HK-2 (cell line): Measurements from ENCODE around the gene CALHM1.
A peak's percentile ranks its signal among the peaks of the same experiment; 100 is the strongest.

Experiments
- DNase-seq: peaks from one replicate; pipeline ENCODE4 v3.0.0-alpha.2; 2018; ENCODE audit not compliant: unreplicated experiment

CALHM1 gene

DNA sequence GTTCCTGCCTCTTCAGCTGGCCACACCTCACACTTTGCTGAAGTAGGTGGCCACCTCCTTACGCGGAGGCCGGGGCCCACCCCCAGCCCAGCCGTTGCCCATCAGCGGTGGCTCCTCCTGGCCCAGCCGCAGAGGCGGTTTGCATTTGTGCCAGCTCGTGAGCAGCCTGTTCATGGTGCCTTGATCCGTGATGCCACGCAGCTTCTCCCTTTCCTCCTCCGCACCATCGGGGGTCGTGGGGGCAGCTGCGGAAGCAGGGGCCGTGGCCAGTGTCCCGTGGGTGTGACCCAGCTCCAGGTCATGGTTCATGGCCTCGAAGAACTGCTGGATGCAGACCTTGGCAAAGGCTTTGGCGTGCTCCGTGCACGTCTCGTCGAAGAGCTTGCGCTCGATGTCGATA is 3.5 kb downstream of the CALHM1 start:
- no peak for DNase-seq

- no peak for DNase-seq
Measured at GRCh38 chr10:103454026-103454425, 4.7 kb downstream of the CALHM1 start.

DNA sequence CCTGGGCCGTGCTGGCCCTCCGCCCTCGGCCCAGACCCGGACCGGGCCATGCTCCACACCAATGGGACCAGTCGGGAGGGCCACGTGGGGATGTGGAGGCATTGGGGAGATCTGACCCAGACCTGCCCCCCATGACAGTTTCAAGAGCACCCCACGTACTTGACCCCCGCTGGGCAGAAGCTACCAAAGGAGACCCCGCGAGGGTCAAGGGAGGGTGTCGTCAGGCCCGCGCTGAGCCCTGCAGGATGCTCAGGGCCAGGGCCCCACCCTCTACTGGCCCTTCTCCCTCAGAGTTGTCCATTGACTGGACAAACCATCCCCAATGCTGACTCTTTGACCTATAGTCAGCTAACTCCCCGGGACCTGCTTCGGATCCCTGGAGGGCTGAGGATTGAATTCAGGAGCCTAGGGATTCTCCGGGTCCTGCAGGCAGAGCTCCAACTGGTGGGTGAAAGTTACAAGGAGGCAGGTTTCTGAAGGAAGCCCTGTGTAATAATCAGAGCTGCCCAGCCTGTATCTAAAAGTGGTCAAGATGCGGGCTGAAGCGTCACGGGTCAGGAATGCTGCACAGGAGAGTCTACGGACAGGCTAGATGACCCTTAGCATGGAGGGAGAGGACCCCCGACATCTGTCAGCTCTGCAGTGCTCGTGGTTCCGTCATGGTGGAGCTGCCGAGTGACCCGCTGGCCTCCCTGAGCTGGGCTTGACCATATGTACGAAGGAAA is 6.0 kb downstream of the CALHM1 start:
- DNase-seq: no peak

- DNase-seq: peak; percentile 52
Measured at GRCh38 chr10:103451831-103452505, 6.7 kb downstream of the CALHM1 start, which contains the start of gene CALHM2. CALHM2 (minus strand) TSS chr10:103452370; CDS start chr10:103449941, 2,429 bp downstream.

DNA sequence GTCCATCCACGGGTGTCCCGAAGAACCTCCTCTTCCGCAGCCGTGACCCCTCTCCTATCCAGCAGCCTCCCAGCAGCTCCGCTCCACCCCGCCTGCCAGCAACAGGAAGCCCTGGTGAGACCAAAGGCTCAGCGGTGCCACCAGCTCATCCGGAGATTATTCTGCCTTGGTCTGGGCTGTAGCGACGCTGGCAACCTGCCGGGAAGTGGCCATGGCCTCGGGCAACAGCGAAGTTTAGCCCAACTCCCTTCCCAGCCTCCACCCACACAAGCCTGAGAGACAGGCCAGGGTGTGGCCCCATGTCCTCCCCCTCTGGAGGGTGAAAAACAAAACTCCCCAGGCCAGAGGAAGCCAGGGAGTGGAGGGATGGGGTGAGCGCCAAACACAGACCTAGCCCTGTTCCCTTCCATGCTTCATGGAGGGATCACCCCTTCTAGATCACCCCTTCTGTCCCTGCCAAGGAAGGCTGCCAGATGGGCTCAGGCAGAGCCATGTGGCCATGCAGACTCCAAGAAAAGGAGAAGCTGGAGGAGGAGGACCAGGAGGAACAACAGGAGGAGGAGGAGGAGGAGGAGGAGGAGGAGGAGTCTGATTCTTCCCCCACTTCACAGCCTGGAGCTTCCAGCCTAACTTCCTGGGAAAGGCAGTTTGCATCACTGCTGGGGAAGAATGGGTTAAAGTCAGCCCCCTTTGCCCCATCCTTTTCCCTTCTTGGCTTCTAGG is 7.4 kb downstream of the CALHM1 start:
- no peak for DNase-seq

GRCh38 chr10:103450201-103450695 is 8.5 kb downstream of the CALHM1 start:
- DNase-seq: no peak

DNA sequence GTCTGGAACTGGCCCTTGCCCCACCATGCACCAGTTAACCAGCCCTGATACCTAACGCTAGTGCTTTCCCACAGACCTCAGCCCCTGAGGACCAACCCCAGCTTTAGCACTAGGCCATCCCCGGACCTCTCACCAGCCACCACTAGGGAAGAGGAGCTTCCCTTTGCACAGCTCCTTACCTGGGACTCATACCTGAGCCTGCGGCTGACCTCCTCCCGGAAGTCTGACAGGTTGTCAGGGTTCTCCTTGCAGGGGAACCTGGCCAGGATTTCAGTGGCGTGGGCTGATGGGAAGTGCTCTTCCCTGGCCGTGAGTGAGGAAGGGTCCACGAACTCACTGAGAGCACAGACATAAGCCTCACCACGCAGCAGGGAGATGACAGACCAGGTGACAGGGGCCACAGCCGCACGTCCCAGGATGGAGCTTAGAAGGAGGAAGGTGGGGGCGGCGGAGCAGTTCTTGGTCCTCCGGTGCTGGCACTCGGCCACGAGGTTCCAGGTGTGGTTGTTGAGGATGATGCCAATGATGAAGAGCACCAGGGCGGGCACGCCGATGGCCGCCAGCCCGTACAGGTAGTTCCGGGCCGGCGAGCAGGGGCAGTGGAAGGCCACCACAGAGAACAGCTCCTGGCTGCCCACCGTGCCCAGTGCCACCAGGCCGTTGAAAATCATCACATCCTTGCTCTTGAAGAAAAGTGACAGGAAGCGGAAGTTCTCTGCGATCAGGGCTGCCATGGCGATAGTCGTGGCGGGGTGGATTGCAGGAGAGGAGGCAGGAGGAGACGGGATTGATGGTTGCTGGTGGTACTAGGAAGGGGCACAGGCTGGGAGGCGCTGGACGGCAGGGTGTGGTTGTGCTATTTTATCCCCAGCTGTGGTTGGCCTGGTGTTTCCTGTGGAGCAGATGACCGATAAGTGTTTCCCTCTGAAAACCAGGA is 9.2 kb downstream of the CALHM1 start:
- no peak for DNase-seq

DNA sequence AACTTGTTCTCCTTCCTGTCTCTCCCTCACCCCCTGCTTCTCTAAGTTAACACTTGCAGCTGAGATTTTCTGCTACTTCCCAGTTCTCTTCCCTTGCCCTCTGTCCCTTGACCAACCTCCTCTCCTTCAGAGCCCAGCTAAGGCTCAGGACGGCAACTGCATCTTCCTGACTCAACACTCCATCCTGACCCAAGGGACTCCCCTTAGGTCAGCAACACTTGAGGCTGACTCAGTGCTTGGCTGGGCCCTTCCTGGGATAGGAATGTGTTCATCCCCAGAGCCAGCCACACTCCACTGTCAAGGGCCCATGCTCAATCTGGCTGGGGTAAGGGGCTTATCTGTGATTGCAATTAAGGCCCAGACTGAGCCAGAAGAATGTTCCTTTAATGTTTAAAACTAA is 10.0 kb downstream of the CALHM1 start:
- peak; percentile 71 for DNase-seq

DNA sequence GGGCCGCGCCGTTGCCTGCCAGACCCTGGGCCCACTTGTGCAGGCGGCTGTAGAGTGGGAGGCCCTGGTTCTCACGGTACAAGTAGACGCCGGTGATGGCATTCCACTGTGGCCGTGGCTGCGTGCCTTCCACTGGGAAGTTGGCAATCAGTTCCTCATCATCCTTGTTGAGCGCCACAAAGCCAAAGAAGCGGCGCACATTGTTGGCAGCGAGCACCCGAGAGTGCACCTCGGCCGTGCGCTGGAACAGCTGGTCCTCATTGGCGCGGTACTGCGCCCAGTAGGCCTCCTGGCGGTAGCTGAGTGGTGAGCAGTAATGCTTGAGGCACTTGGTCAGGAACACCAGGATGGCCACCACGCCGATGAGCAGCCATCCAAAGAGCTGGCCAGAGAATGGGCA is 11.5 kb downstream of the CALHM1 start:
- no peak for DNase-seq

DNA sequence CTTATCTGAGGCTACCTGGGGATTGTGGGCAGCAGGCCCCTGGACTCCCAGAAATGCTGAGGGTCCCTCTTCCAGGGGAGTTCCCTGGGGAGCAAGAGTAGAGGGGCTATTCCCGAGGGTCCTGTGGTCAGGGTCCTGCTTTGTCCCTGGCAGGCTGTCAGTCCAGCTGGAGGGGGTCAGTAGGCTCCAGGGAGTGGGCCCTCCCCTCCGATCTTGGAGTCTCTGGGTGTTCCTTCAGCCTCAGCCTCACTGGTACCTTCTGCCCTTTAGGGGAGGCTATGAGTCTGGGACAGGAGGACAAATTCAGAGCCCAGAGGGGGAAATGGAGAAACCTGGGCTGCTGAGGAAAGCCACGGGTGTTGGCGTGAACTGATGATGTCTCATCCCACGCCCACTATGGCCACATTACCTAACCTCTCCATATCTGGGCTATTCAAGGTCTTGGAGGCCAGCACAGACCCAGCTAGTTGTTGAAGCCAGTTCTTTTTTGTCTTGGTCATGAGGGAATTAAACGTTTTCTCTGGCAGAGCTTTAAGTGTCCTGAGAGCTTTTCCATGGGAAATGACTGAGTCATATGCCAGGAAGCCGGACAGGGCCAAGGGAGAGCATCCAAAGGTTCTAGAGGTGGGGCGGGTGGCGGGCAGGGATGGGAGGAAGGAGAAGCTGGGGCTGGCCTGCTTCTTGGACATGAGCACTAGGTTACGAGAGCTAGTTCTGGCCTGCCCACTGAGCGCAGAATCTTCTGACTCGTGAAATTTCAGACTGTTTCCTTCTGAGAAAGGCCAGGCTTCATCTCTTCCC is 12.7 kb downstream of the CALHM1 start:
- no peak for DNase-seq

- DNase-seq: no peak
Measured at GRCh38 chr10:103445366-103445765, 13.3 kb downstream of the CALHM1 start.

GRCh38 chr10:103444478-103444877 is 14.2 kb downstream of the CALHM1 start:
- no peak for DNase-seq

GRCh38 chr10:103443475-103444185 is 15.1 kb downstream of the CALHM1 start:
- no peak for DNase-seq

DNA sequence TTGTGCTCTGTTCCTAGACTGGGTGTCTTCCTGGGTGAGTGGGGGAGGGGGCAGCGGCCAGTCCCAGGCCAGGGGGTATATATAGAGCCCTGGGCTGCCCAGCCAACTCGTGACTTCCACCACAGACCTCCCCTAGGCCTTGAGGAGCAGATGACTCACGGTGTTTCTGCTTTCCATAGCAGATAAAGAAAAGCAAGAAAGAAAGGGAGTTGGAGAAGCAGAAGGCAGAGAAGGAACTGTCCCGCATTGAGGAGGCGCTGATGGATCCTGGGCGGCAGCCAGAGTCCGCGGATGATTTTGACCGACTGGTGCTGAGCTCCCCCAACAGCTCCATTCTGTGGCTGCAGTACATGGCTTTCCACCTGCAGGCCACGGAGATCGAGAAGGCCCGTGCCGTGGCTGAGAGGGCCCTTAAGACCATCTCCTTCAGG is 16.7 kb downstream of the CALHM1 start:
- peak; percentile 58 for DNase-seq

- DNase-seq: no peak
Measured at GRCh38 chr10:103441611-103442010, 17.1 kb downstream of the CALHM1 start.

GRCh38 chr10:103441206-103441605 is 17.5 kb downstream of the CALHM1 start:
- DNase-seq: no peak

DNA sequence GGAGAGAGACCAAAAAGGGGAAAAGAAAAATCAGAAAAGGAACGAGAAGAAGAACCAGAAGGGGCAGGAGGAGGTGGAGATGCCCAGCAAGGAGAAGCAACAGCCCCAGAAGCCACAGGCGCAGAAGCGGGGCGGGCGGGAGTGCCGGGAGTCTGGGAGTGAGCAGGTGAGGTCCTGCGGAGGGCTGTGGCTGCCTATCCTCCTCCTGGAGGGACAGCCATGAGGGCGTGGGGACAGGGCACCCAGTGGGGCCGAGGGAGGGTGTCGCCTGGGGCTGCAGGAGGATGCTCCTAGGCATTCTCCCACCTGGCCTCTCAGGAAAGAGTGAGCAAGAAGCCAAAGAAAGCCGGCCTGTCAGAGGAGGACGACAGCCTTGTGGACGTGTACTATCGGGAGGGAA is 18.3 kb downstream of the CALHM1 start:
- DNase-seq: no peak

DNA sequence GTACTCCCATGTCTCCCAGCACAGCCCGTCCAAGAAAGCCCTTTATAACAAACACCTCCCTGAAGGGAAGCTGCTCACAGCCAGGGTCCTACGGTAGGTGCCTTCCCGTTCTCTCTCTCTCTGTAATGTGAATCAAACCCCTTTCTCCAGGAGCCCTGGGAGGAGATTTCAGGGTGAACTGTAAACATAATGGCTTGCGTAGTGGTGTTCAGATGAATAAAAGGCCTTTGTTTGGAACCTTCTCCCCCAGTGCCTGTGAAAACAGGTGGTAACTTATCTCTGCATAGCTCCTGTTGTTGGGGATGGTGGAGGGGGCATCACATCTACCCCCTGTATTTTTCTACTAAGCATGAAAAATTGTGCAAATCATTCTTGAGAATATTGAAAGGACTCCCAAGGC is 18.9 kb downstream of the CALHM1 start:
- DNase-seq: no peak

GRCh38 chr10:103433858-103434257 is 24.8 kb downstream of the CALHM1 start:
- DNase-seq: no peak

GRCh38 chr10:103431902-103432301 is 26.8 kb downstream of the CALHM1 start:
- no peak for DNase-seq
